NK-92 treated with Interleukin-12 subunit alpha and Interleukin-12 subunit beta, amount 100 ng/mL, for 24 hours (cell line): ENCODE data around the gene NAGA.
"Not testable (repeated sequence)": the region's sequence is repeated elsewhere in the genome, so short reads cannot be mapped to it uniquely, and the experiment has no call there.

Experiments
- DNase-seq: peaks from one replicate; lab custom pipeline; 2025; lab: John Stamatoyannopoulos, UW

Gene NAGA

GRCh38 chr22:42074846-42075676, 4.4 kb upstream of the NAGA start:
- DNase-seq: no peak

GRCh38 chr22:42074132-42074811, 3.7 kb upstream of the NAGA start, which contains the start of gene PHETA2:
Gene PHETA2, plus strand, starts transcription at chr22:42074248. Its CDS starts 3,046 bp downstream, at chr22:42077294.
- no peak for DNase-seq

GRCh38 chr22:42073621-42074041, 3.0 kb upstream of the NAGA start:
- DNase-seq: no peak

GRCh38 chr22:42072606-42073330, 2.2 kb upstream of the NAGA start:
- DNase-seq: no peak

- not testable (repeated sequence) for DNase-seq
These were observed 896 bp upstream of the NAGA start for GRCh38 chr22:42071508-42071907.

- no peak for DNase-seq
These were observed 653 bp downstream of the NAGA start for GRCh38 chr22:42069801-42070516.

GRCh38 chr22:42068291-42068690, 2.3 kb downstream of the NAGA start:
- DNase-seq: no peak

- no peak for DNase-seq
These were observed 2.9 kb downstream of the NAGA start for GRCh38 chr22:42067671-42068251.

- no peak for DNase-seq
These were observed 3.7 kb downstream of the NAGA start for GRCh38 chr22:42066937-42067336.

GRCh38 chr22:42066126-42066761, 4.4 kb downstream of the NAGA start:
- DNase-seq: no peak

GRCh38 chr22:42065438-42066125, 5.0 kb downstream of the NAGA start:
- DNase-seq: no peak

- no peak for DNase-seq
These were observed 6.0 kb downstream of the NAGA start for GRCh38 chr22:42064629-42065028.

- DNase-seq: no peak
These were observed 8.0 kb downstream of the NAGA start for GRCh38 chr22:42062506-42063170.

GRCh38 chr22:42061041-42061440, 9.6 kb downstream of the NAGA start:
- DNase-seq: no peak

- no peak for DNase-seq
These were observed 10.1 kb downstream of the NAGA start for GRCh38 chr22:42060489-42060888.

GRCh38 chr22:42056757-42057511, 13.7 kb downstream of the NAGA start:
- DNase-seq: no peak

GRCh38 chr22:42052765-42053164, 17.8 kb downstream of the NAGA start:
- no peak for DNase-seq

GRCh38 chr22:42050641-42051180, 19.9 kb downstream of the NAGA start:
- DNase-seq: no peak

GRCh38 chr22:42041784-42042183, 28.8 kb downstream of the NAGA start:
- no peak for DNase-seq
